ENCODE results near the gene PLPPR3.

PLPPR3 gene

GRCh38 chr19:795073-795611 lies 26.6 kb downstream of the PLPPR3 start:
- DNase-seq (ENCODE audit: low spot score), result no peak
- H3K4me3 ChIP-seq, result peak overlapping the region; percentile 23
- TF ChIP-seq CTCF (IDR thresholded peaks at IDR 0.05), result no peak
- H3K27ac ChIP-seq, result peak overlapping the region in 1 of 2 donors; percentile 73

- no peak overlapping the region for H3K27ac ChIP-seq
- TF ChIP-seq CTCF (IDR thresholded peaks at IDR 0.05), result no peak
- no peak for DNase-seq (ENCODE audit: low spot score)
- no peak overlapping the region for H3K4me3 ChIP-seq
These were observed 27.9 kb downstream of the PLPPR3 start for GRCh38 chr19:793806-794205.

- no peak overlapping the region for H3K4me3 ChIP-seq
- TF ChIP-seq CTCF (IDR thresholded peaks at IDR 0.05), result no peak
- peak overlapping the region in 1 of 2 donors; percentile 6 for H3K27ac ChIP-seq
- no peak for DNase-seq (ENCODE audit: low spot score)
These were observed 29.4 kb downstream of the PLPPR3 start for GRCh38 chr19:792306-792885.

GRCh38 chr19:791567-792305 lies 30.0 kb downstream of the PLPPR3 start:
- no peak for DNase-seq (ENCODE audit: low spot score)
- peak overlapping the region in 1 of 2 donors; percentile 6 for H3K27ac ChIP-seq
- no peak overlapping the region for H3K4me3 ChIP-seq
- no peak for TF ChIP-seq CTCF (IDR thresholded peaks at IDR 0.05)

GRCh38 chr19:791007-791566 lies 30.7 kb downstream of the PLPPR3 start:
- no peak overlapping the region for H3K4me3 ChIP-seq
- no peak for DNase-seq (ENCODE audit: low spot score)
- no peak overlapping the region for H3K27ac ChIP-seq
- no peak for TF ChIP-seq CTCF (IDR thresholded peaks at IDR 0.05)

- Histone ChIP-seq H3K4me3 (no peak overlapping the region), H3K27ac (peak overlapping the region in 1 of 2 donors; percentile 56)
- TF ChIP-seq CTCF (IDR thresholded peaks at IDR 0.05), result no peak
- DNase-seq (ENCODE audit: low spot score), result no peak
These were observed 32.1 kb downstream of the PLPPR3 start for GRCh38 chr19:789701-790060.

Measured in coronary artery (tissue), 2 donors.